ENCODE data around the gene OR10H5.

GRCh38 chr19:15837221-15837731 lies 49.8 kb downstream of the OR10H5 start:
- TF ChIP-seq, protein P1, sequence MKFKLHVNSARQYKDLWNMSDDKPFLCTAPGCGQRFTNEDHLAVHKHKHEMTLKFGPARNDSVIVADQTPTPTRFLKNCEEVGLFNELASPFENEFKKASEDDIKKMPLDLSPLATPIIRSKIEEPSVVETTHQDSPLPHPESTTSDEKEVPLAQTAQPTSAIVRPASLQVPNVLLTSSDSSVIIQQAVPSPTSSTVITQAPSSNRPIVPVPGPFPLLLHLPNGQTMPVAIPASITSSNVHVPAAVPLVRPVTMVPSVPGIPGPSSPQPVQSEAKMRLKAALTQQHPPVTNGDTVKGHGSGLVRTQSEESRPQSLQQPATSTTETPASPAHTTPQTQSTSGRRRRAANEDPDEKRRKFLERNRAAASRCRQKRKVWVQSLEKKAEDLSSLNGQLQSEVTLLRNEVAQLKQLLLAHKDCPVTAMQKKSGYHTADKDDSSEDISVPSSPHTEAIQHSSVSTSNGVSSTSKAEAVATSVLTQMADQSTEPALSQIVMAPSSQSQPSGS (IDR thresholded peaks at IDR 0.05; ENCODE audit: low read length) = no peak
- TF ChIP-seq FOXM1 (IDR thresholded peaks at IDR 0.05; ENCODE audit: low read depth, low read length) (0 out of 2 replicates have a peak, but pooled peaks have one; percentile 20), ZNF274 (IDR thresholded peaks at IDR 0.05; ENCODE audit: insufficient read depth, insufficient read length) (no peak), CREB1 (IDR thresholded peaks at IDR 0.05; ENCODE audit: low read depth) (no peak)
- TF ChIP-seq, protein P2, sequence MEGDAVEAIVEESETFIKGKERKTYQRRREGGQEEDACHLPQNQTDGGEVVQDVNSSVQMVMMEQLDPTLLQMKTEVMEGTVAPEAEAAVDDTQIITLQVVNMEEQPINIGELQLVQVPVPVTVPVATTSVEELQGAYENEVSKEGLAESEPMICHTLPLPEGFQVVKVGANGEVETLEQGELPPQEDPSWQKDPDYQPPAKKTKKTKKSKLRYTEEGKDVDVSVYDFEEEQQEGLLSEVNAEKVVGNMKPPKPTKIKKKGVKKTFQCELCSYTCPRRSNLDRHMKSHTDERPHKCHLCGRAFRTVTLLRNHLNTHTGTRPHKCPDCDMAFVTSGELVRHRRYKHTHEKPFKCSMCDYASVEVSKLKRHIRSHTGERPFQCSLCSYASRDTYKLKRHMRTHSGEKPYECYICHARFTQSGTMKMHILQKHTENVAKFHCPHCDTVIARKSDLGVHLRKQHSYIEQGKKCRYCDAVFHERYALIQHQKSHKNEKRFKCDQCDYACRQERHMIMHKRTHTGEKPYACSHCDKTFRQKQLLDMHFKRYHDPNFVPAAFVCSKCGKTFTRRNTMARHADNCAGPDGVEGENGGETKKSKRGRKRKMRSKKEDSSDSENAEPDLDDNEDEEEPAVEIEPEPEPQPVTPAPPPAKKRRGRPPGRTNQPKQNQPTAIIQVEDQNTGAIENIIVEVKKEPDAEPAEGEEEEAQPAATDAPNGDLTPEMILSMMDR (IDR thresholded peaks at IDR 0.05 in 2 of 3, conservative IDR thresholded peaks at IDR 0.05 in 1 of 3; ENCODE audit: control insufficient read depth in 2 of 3, extremely low read depth in 1 of 3, insufficient read depth in 1 of 3, low read depth in 3 of 3, low read length in 3 of 3) = no peak
